ENCODE data around the gene SYT8.
A peak's percentile ranks its signal among the peaks of the same experiment; 100 is the strongest.

The SYT8 gene

GRCh38 chr11:1844221-1845094 is 9.7 kb downstream of the SYT8 start:
- H3K27ac ChIP-seq (replicated peaks) = peak overlapping the region; percentile 69
- H3K27me3 ChIP-seq (ENCODE audit: insufficient read depth, poor library complexity, severe bottlenecking) = no peaks in the 10 kb centered on the region
- H3K4me3 ChIP-seq (replicated peaks; ENCODE audit: insufficient read depth, low read length) = no peak overlapping the region
- peak; percentile 69 to 74 for DNase-seq (ENCODE audit: low read depth in 1 of 2, low spot score in 1 of 2)
- peak; percentile 90 for TF ChIP-seq SPI1 (IDR thresholded peaks at IDR 0.05; ENCODE audit: borderline replicate concordance, low read depth)
- TF ChIP-seq POLR2AphosphoS5 (IDR thresholded peaks at IDR 0.05; ENCODE audit: low read depth) = peak; percentile 41
- no peak for TF ChIP-seq REST (IDR thresholded peaks at IDR 0.05; ENCODE audit: insufficient replicate concordance, low read depth)

GRCh38 chr11:1845095-1845429 is 10.3 kb downstream of the SYT8 start:
- Histone ChIP-seq H3K27ac (replicated peaks) (peak overlapping the region; percentile 69), H3K4me3 (replicated peaks; ENCODE audit: insufficient read depth, low read length) (no peak overlapping the region), H3K27me3 (ENCODE audit: insufficient read depth, poor library complexity, severe bottlenecking) (no peaks in the 10 kb centered on the region)
- TF ChIP-seq SPI1 (IDR thresholded peaks at IDR 0.05; ENCODE audit: borderline replicate concordance, low read depth) (no peak), REST (IDR thresholded peaks at IDR 0.05; ENCODE audit: insufficient replicate concordance, low read depth) (no peak), GABPA (IDR thresholded peaks at IDR 0.05; ENCODE audit: low read depth) (no peak), POLR2AphosphoS5 (IDR thresholded peaks at IDR 0.05; ENCODE audit: low read depth) (no peak)
- TF ChIP-seq, protein P1, sequence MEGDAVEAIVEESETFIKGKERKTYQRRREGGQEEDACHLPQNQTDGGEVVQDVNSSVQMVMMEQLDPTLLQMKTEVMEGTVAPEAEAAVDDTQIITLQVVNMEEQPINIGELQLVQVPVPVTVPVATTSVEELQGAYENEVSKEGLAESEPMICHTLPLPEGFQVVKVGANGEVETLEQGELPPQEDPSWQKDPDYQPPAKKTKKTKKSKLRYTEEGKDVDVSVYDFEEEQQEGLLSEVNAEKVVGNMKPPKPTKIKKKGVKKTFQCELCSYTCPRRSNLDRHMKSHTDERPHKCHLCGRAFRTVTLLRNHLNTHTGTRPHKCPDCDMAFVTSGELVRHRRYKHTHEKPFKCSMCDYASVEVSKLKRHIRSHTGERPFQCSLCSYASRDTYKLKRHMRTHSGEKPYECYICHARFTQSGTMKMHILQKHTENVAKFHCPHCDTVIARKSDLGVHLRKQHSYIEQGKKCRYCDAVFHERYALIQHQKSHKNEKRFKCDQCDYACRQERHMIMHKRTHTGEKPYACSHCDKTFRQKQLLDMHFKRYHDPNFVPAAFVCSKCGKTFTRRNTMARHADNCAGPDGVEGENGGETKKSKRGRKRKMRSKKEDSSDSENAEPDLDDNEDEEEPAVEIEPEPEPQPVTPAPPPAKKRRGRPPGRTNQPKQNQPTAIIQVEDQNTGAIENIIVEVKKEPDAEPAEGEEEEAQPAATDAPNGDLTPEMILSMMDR (IDR thresholded peaks at IDR 0.05; ENCODE audit: insufficient read depth, low read length) = no peak
- DNase-seq (ENCODE audit: low read depth in 1 of 2, low spot score in 1 of 2) = no peak

GRCh38 chr11:1845561-1846452 is 11.0 kb downstream of the SYT8 start:
- H3K27me3 ChIP-seq (ENCODE audit: insufficient read depth, poor library complexity, severe bottlenecking) = no peaks in the 10 kb centered on the region

More at GRCh38 chr11:1845561-1846452, 11.0 kb downstream of the SYT8 start:
- DNase-seq (ENCODE audit: low read depth in 1 of 2, low spot score in 1 of 2) = no peak
- Histone ChIP-seq H3K27ac (replicated peaks) (peak overlapping the region; percentile 69), H3K4me3 (replicated peaks; ENCODE audit: insufficient read depth, low read length) (no peak overlapping the region)
- TF ChIP-seq REST (IDR thresholded peaks at IDR 0.05; ENCODE audit: insufficient replicate concordance, low read depth) (no peak), GABPA (IDR thresholded peaks at IDR 0.05; ENCODE audit: low read depth) (no peak), SPI1 (IDR thresholded peaks at IDR 0.05; ENCODE audit: borderline replicate concordance, low read depth) (no peak), POLR2AphosphoS5 (IDR thresholded peaks at IDR 0.05; ENCODE audit: low read depth) (no peak)
- TF ChIP-seq, protein P1 (IDR thresholded peaks at IDR 0.05; ENCODE audit: insufficient read depth, low read length) = no peak

All from HL-60 (cell line).